Astrocyte (in vitro differentiated cells and primary cell): Measurements from ENCODE around the gene UHRF2. TPM values are rescaled to one million over a fixed set of nuclear protein-coding genes. Genes with fewer than 3 reads are reported as not detected.

Experiments
- DNase-seq: peaks from one replicate; pipeline ENCODE4 v3.0.0-alpha.2; 2010; ENCODE audit warnings: low read depth
- FAIRE-seq: peaks from 2 replicates; lab custom pipeline; 2011; peaks lifted over from hg19 to GRCh38; lab: Jason Lieb, UNC
- H2AFZ ChIP-seq: 2 replicates; pipeline ENCODE4 v1.6.0; 2012; ENCODE audit warnings: low read depth, low read length, inconsistent platforms
- H3K27ac ChIP-seq: 2 replicates; pipeline ENCODE4 v1.5.1; 2011; ENCODE audit warnings: low read depth, low read length, inconsistent platforms
- H3K27me3 ChIP-seq: 2 replicates; pipeline ENCODE4 v1.6.0; 2011; ENCODE audit warnings: low read length, inconsistent platforms; ENCODE audit not compliant: insufficient read depth
- H3K36me3 ChIP-seq: 2 replicates; pipeline ENCODE4 v1.5.1; 2011; ENCODE audit warnings: low read length, inconsistent platforms; ENCODE audit not compliant: insufficient read depth
- H3K4me1 ChIP-seq: 2 replicates; pipeline ENCODE4 v1.5.1; 2011; ENCODE audit warnings: low read length, inconsistent platforms; ENCODE audit not compliant: insufficient read depth
- H3K4me2 ChIP-seq: 2 replicates; pipeline ENCODE4 v1.6.0; 2012; ENCODE audit warnings: low read length, inconsistent platforms
- H3K4me3 ChIP-seq: 2 replicates; pipeline ENCODE4 v1.5.1; 2011; ENCODE audit warnings: low read depth, mild to moderate bottlenecking, low read length, inconsistent platforms; ENCODE audit not compliant: insufficient read depth
- H3K79me2 ChIP-seq: 2 replicates; pipeline ENCODE4 v1.6.0; 2012; ENCODE audit warnings: mild to moderate bottlenecking, low read length, inconsistent platforms; ENCODE audit not compliant: insufficient read depth
- H3K9ac ChIP-seq: 2 replicates; pipeline ENCODE4 v1.6.0; 2012; ENCODE audit warnings: mild to moderate bottlenecking, low read length, inconsistent platforms
- H3K9me3 ChIP-seq: 2 replicates; pipeline ENCODE4 v1.5.1; 2012; ENCODE audit warnings: low read depth, mild to moderate bottlenecking, low read length, inconsistent platforms; ENCODE audit not compliant: insufficient read depth
- H4K20me1 ChIP-seq: 2 replicates; pipeline ENCODE4 v1.6.0; 2012; ENCODE audit warnings: low read length, inconsistent platforms; ENCODE audit not compliant: insufficient read depth
- H3K27ac Mint-ChIP-seq: one replicate; pipeline ENCODE4 v1.8.0; 2021; ENCODE audit warnings: mild to moderate bottlenecking, mixed read lengths; ENCODE audit not compliant: unreplicated experiment
- H3K27me3 Mint-ChIP-seq: one replicate; pipeline ENCODE4 v1.8.0; 2021; ENCODE audit warnings: low read depth, mixed read lengths; ENCODE audit not compliant: unreplicated experiment
- H3K36me3 Mint-ChIP-seq: one replicate; pipeline ENCODE4 v1.8.0; 2021; ENCODE audit warnings: low read depth, mixed read lengths; ENCODE audit not compliant: unreplicated experiment
- H3K4me1 Mint-ChIP-seq: one replicate; pipeline ENCODE4 v1.8.0; 2021; ENCODE audit warnings: low read depth, mixed read lengths; ENCODE audit not compliant: unreplicated experiment
- H3K4me3 Mint-ChIP-seq: one replicate; pipeline ENCODE4 v1.8.0; 2021; ENCODE audit warnings: mild to moderate bottlenecking, moderate library complexity, mixed read lengths; ENCODE audit not compliant: unreplicated experiment
- H3K9me3 Mint-ChIP-seq: one replicate; pipeline ENCODE4 v1.8.0; 2021; ENCODE audit warnings: mild to moderate bottlenecking, mixed read lengths; ENCODE audit not compliant: unreplicated experiment
- CTCF ChIP-seq: IDR thresholded peaks from 2 replicates; pipeline ENCODE4 v1.5.1; 2011; ENCODE audit warnings: low read depth, mild to moderate bottlenecking, inconsistent platforms, low read length, moderate library complexity; ENCODE audit not compliant: insufficient read depth
- EZH2 ChIP-seq: IDR thresholded peaks from 2 replicates; pipeline ENCODE4 v1.6.1; 2012; ENCODE audit warnings: mild to moderate bottlenecking, low read length, inconsistent platforms; ENCODE audit not compliant: insufficient read depth
- total RNA-seq: library from RNA; stranded (reverse); gene quantifications from 2 replicates; pipeline ENCODE4 v1.2.1, GENCODE V29; 2021

Gene UHRF2
- total RNA-seq, 1 donor from 2014 or later: 37.4 TPM

GRCh38 chr9:6459718-6460117 lies 46.7 kb downstream of the UHRF2 start:
- Mint-ChIP-seq H3K4me1 (no peaks in the 10 kb centered on the region), H3K36me3 (peaks cover 5% of the 10 kb centered on the region), H3K4me3 (no peak overlapping the region), H3K9me3 (peaks cover 6% of the 10 kb centered on the region), H3K27ac (no peak overlapping the region), H3K27me3 (no peaks in the 10 kb centered on the region)
- no peak overlapping the region for H2AFZ ChIP-seq
- no peaks in the 10 kb centered on the region for H3K4me1 ChIP-seq
- H3K27me3 ChIP-seq: no peaks in the 10 kb centered on the region
- no peak overlapping the region for H3K4me2 ChIP-seq
- TF ChIP-seq CTCF (no peak), EZH2 (no peak)
- H3K79me2 ChIP-seq: peaks cover 94% of the 10 kb centered on the region
- peaks cover 43% of the 10 kb centered on the region for H4K20me1 ChIP-seq
- H3K36me3 ChIP-seq: peaks cover 3% of the 10 kb centered on the region
- H3K9ac ChIP-seq: no peak overlapping the region
- FAIRE-seq (no peak), DNase-seq (no peak)
- H3K4me3 ChIP-seq: no peak overlapping the region
- H3K27ac ChIP-seq: no peak overlapping the region
- H3K9me3 ChIP-seq: no peaks in the 10 kb centered on the region

GRCh38 chr9:6460189-6460768 lies 47.3 kb downstream of the UHRF2 start:
- Histone ChIP-seq H3K27me3 (no peaks in the 10 kb centered on the region), H3K79me2 (peaks cover 94% of the 10 kb centered on the region), H3K9me3 (no peaks in the 10 kb centered on the region), H3K9ac (no peak overlapping the region), H3K36me3 (peaks cover 4% of the 10 kb centered on the region), H3K4me2 (no peak overlapping the region), H3K4me1 (no peaks in the 10 kb centered on the region), H3K4me3 (no peak overlapping the region), H3K27ac (no peak overlapping the region), H2AFZ (no peak overlapping the region), H4K20me1 (peaks cover 38% of the 10 kb centered on the region)
- DNase-seq: no peak
- H3K4me1 Mint-ChIP-seq: no peaks in the 10 kb centered on the region
- H3K9me3 Mint-ChIP-seq: peaks cover 6% of the 10 kb centered on the region
- no peak overlapping the region for H3K27ac Mint-ChIP-seq
- TF ChIP-seq EZH2 (no peak), CTCF (no peak)
- FAIRE-seq: no peak
- peaks cover 5% of the 10 kb centered on the region for H3K36me3 Mint-ChIP-seq
- no peaks in the 10 kb centered on the region for H3K27me3 Mint-ChIP-seq
- H3K4me3 Mint-ChIP-seq: no peak overlapping the region

GRCh38 chr9:6461619-6462018 lies 48.6 kb downstream of the UHRF2 start:
- H3K79me2 ChIP-seq: peaks cover 94% of the 10 kb centered on the region
- Mint-ChIP-seq H3K4me1 (no peaks in the 10 kb centered on the region), H3K27ac (no peak overlapping the region), H3K36me3 (peaks cover 5% of the 10 kb centered on the region), H3K4me3 (no peak overlapping the region), H3K27me3 (no peaks in the 10 kb centered on the region), H3K9me3 (peaks cover 6% of the 10 kb centered on the region)
- no peak overlapping the region for H3K27ac ChIP-seq
- TF ChIP-seq CTCF (no peak), EZH2 (no peak)
- no peak overlapping the region for H3K4me2 ChIP-seq
- FAIRE-seq (no peak), DNase-seq (no peak)
- no peaks in the 10 kb centered on the region for H3K27me3 ChIP-seq
- no peak overlapping the region for H3K9ac ChIP-seq
- peaks cover 4% of the 10 kb centered on the region for H3K36me3 ChIP-seq
- H2AFZ ChIP-seq: no peak overlapping the region
- H3K4me1 ChIP-seq: no peaks in the 10 kb centered on the region
- peaks cover 28% of the 10 kb centered on the region for H4K20me1 ChIP-seq
- H3K9me3 ChIP-seq: no peaks in the 10 kb centered on the region
- H3K4me3 ChIP-seq: no peak overlapping the region
